Measurements from ENCODE around the gene ABCC12.

ABCC12 gene

DNA sequence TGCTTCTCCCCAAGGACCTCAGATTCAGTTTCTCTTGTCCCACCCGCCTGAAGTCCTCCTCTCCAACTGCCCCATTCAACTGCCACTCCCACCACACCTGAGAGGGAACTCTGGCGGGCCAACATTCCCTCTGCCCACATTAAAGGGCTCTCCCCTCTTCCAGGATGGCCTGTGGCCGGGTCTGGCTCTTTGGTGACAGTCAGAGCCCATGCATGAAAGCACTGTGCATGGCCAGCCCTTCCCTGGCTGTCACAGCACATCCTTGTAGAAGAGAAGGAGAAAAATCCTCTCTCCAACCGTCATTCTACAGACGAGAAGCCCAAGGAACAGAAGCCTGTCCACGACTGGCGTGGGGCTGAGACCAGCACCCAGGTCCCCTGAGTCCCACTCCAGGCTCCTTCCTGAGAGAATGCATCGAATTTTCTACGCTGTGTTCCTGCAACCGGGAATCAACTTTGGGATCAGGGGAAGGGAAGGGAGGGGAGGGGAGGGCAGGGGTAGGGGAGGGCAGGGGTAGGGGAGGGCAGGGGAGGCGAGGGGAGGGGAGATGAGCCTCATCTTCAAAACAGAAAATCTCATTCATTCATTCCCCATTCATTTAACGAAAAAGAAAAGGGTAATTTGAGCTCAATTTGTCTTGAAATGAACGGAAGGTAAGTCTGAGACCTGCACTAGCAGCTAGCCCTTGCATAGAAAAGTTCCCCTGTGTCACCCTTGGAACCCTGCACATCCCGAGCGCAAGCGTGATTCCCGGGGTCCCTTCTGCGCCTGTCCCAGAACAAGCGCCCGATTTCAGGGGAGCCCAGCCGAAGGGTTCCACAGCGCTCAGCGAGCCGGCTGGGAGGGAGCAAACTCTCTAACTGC lies at the start of gene ABCC12:
ABCC12 (minus strand) TSS at position 68 of the 864 bp plus-strand sequence. CDS start 9,569 bp downstream, outside the sequence.
- no peak within 1 kb of the TSS for H3K4me2 ChIP-seq (ENCODE audit: low read length)
- no peak within 1 kb of the TSS for H3K9ac ChIP-seq (ENCODE audit: low read length)
- no peaks in the 10 kb centered on the region for H3K4me1 ChIP-seq (ENCODE audit: insufficient read depth, low read length, severe bottlenecking)
- H3K9me2 ChIP-seq (ENCODE audit: low read depth, low read length): no peaks in the 10 kb centered on the region
- H3K9me3 ChIP-seq (ENCODE audit: low read length): no peaks in the 10 kb centered on the region
- no peak within 1 kb of the TSS for H3K4me3 ChIP-seq (ENCODE audit: low read depth, low read length, poor library complexity, severe bottlenecking)
- H3K27ac ChIP-seq (ENCODE audit: low read depth, low read length, poor library complexity, severe bottlenecking): no peak within 1 kb of the TSS
- H3F3A ChIP-seq (ENCODE audit: insufficient read depth, low read length): no peaks in the 10 kb centered on the region
- H3K79me2 ChIP-seq (ENCODE audit: insufficient read depth, low read length): no peaks in the 10 kb centered on the region
- no peak for TF ChIP-seq EZH2 (IDR thresholded peaks at IDR 0.05; ENCODE audit: borderline replicate concordance, low read length)
- TF ChIP-seq, protein P1, sequence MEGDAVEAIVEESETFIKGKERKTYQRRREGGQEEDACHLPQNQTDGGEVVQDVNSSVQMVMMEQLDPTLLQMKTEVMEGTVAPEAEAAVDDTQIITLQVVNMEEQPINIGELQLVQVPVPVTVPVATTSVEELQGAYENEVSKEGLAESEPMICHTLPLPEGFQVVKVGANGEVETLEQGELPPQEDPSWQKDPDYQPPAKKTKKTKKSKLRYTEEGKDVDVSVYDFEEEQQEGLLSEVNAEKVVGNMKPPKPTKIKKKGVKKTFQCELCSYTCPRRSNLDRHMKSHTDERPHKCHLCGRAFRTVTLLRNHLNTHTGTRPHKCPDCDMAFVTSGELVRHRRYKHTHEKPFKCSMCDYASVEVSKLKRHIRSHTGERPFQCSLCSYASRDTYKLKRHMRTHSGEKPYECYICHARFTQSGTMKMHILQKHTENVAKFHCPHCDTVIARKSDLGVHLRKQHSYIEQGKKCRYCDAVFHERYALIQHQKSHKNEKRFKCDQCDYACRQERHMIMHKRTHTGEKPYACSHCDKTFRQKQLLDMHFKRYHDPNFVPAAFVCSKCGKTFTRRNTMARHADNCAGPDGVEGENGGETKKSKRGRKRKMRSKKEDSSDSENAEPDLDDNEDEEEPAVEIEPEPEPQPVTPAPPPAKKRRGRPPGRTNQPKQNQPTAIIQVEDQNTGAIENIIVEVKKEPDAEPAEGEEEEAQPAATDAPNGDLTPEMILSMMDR (IDR thresholded peaks at IDR 0.05; ENCODE audit: low read length): no peak
- no peaks in the 10 kb centered on the region for H4K20me1 ChIP-seq (ENCODE audit: insufficient read depth, low read length)
- H2AFZ ChIP-seq (ENCODE audit: low read length): no peak within 1 kb of the TSS
- H3K27me3 ChIP-seq (ENCODE audit: insufficient read depth, low read length): no peaks in the 10 kb centered on the region
- H3K36me3 ChIP-seq (ENCODE audit: insufficient read depth, low read length): no peaks in the 10 kb centered on the region

DNA sequence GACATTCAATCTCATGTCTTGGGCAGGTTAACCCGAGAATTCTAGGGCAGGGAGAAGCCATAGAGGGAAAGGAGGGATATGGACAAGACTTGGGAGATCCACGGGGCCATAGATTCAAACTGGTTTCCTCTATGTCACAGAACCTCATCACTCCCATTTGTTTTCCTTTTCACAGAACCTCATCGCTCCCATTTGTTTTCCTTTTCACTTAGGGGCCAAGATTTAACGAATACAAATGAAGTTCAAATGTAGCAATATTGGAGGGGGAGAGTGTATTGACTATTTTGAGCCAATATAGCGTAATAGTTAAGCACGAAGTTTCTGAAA lies 49.0 kb upstream of the ABCC12 start:
- H3F3A ChIP-seq (ENCODE audit: insufficient read depth, low read length): no peaks in the 10 kb centered on the region
- no peaks in the 10 kb centered on the region for H3K79me2 ChIP-seq (ENCODE audit: insufficient read depth, low read length)
- H3K27me3 ChIP-seq (ENCODE audit: insufficient read depth, low read length): no peaks in the 10 kb centered on the region
- H3K36me3 ChIP-seq (ENCODE audit: insufficient read depth, low read length): no peaks in the 10 kb centered on the region
- H2AFZ ChIP-seq (ENCODE audit: low read length): no peak overlapping the region
- no peaks in the 10 kb centered on the region for H3K9me2 ChIP-seq (ENCODE audit: low read depth, low read length)
- H3K4me1 ChIP-seq (ENCODE audit: insufficient read depth, low read length, severe bottlenecking): no peaks in the 10 kb centered on the region
- no peak overlapping the region for H3K27ac ChIP-seq (ENCODE audit: low read depth, low read length, poor library complexity, severe bottlenecking)
- no peaks in the 10 kb centered on the region for H4K20me1 ChIP-seq (ENCODE audit: insufficient read depth, low read length)
- H3K9me3 ChIP-seq (ENCODE audit: low read length): no peaks in the 10 kb centered on the region
- no peak overlapping the region for H3K4me3 ChIP-seq (ENCODE audit: low read depth, low read length, poor library complexity, severe bottlenecking)
- TF ChIP-seq EZH2 (IDR thresholded peaks at IDR 0.05; ENCODE audit: borderline replicate concordance, low read length): no peak
- TF ChIP-seq, protein P1 (IDR thresholded peaks at IDR 0.05; ENCODE audit: low read length): no peak
- H3K9ac ChIP-seq (ENCODE audit: low read length): no peak overlapping the region
- no peak overlapping the region for H3K4me2 ChIP-seq (ENCODE audit: low read length)

DNA sequence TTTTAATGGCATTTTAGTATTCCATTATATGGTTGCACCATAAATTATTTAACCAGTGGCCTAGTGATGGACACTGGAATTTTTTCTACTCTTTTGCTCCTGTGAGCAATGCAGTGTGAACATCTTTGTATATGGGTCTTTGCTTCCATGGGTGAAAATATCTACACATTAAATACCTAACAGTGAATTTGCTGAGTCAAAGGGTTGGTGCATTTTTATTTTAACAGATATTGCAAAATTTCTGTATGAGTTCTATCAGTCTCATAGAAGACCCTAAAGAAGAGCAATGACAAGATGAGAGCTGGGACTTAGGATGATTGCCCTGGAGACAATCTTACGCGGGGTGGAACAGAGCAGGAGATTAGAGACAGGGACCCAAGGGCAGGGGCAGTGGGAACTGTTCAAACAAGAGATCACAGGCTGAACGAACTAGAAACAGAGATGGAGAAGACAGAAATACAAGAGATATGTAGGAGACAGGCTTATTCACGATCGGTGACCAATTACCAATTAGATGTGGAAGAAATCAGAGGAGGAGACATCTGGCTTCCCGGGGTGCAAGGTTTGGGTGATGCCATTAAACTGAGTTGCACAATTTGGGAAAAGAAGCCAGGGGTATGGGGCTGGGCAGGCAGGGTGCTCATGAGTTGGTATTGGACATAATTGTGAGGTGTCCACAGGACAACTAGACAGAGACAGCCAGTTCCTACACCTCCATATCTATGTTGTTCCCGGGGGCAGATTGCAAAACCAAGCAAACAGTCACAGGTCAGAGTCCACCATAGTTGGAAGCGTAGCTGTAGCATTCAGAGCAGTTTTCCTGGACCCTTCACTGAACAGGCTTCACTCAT lies 48.4 kb upstream of the ABCC12 start:
- H3K4me2 ChIP-seq (ENCODE audit: low read length): no peak overlapping the region
- H3K9me3 ChIP-seq (ENCODE audit: low read length): no peaks in the 10 kb centered on the region
- H3K4me1 ChIP-seq (ENCODE audit: insufficient read depth, low read length, severe bottlenecking): no peaks in the 10 kb centered on the region
- no peak for TF ChIP-seq EZH2 (IDR thresholded peaks at IDR 0.05; ENCODE audit: borderline replicate concordance, low read length)
- TF ChIP-seq, protein P1 (IDR thresholded peaks at IDR 0.05; ENCODE audit: low read length): no peak
- H3K79me2 ChIP-seq (ENCODE audit: insufficient read depth, low read length): no peaks in the 10 kb centered on the region
- no peaks in the 10 kb centered on the region for H3K9me2 ChIP-seq (ENCODE audit: low read depth, low read length)
- no peaks in the 10 kb centered on the region for H3F3A ChIP-seq (ENCODE audit: insufficient read depth, low read length)
- H3K9ac ChIP-seq (ENCODE audit: low read length): no peak overlapping the region
- no peak overlapping the region for H3K27ac ChIP-seq (ENCODE audit: low read depth, low read length, poor library complexity, severe bottlenecking)
- H3K36me3 ChIP-seq (ENCODE audit: insufficient read depth, low read length): no peaks in the 10 kb centered on the region
- H3K4me3 ChIP-seq (ENCODE audit: low read depth, low read length, poor library complexity, severe bottlenecking): no peak overlapping the region
- H2AFZ ChIP-seq (ENCODE audit: low read length): no peak overlapping the region
- H3K27me3 ChIP-seq (ENCODE audit: insufficient read depth, low read length): no peaks in the 10 kb centered on the region
- no peaks in the 10 kb centered on the region for H4K20me1 ChIP-seq (ENCODE audit: insufficient read depth, low read length)
